Fibroblast of lung (primary cell): ENCODE results near the gene KCNIP4. TPM values are rescaled to one million over a fixed set of nuclear protein-coding genes. Genes with fewer than 3 reads are reported as not detected.

Experiments used
- DNase-seq, 2 donors: peaks; one replicate each; pipeline versions ENCODE4 v3.0.0 to v3.0.0-alpha.2; 2010; ENCODE audit warnings: low read depth in 2 of 2
- H2AFZ ChIP-seq: 2 replicates; pipeline ENCODE4 v1.5.1; 2012; ENCODE audit warnings: low read length, control low read depth, inconsistent platforms
- H3K27ac ChIP-seq: 2 replicates; pipeline ENCODE4 v1.5.1; 2011; ENCODE audit warnings: low read length, control low read depth; ENCODE audit not compliant: insufficient read depth
- H3K27me3 ChIP-seq: 2 replicates; pipeline ENCODE4 v1.5.1; 2011; ENCODE audit warnings: mild to moderate bottlenecking, low read length; ENCODE audit not compliant: control insufficient read depth, insufficient read depth
- H3K36me3 ChIP-seq: 2 replicates; pipeline ENCODE4 v1.5.1; 2011; ENCODE audit warnings: low read length; ENCODE audit not compliant: control insufficient read depth, insufficient read depth
- H3K4me1 ChIP-seq: 2 replicates; pipeline ENCODE4 v1.5.1; 2011; ENCODE audit warnings: low read length; ENCODE audit not compliant: control insufficient read depth, insufficient read depth; ENCODE audit errors: extremely low read depth
- H3K4me2 ChIP-seq: 2 replicates; pipeline ENCODE4 v1.5.1; 2011; ENCODE audit warnings: low read length, control low read depth; ENCODE audit not compliant: insufficient read depth; ENCODE audit errors: extremely low read depth
- H3K4me3 ChIP-seq, 4 experiments: fragments of 200-600 bp in 1 of 4; sonication (generic) in 1 of 4; replicated peaks in 1 of 4; 2 replicates each; pipeline ENCODE4 v1.5.1; 2011 to 2016; ENCODE audit warnings: low read length in 4 of 4, low read depth in 3 of 4, mild to moderate bottlenecking in 3 of 4, control low read depth in 2 of 4, inconsistent platforms in 1 of 4, mixed read lengths in 1 of 4; ENCODE audit not compliant: insufficient read depth in 1 of 4; ENCODE audit errors: control extremely low read depth in 1 of 4
- H3K79me2 ChIP-seq: 2 replicates; pipeline ENCODE4 v1.5.1; 2012; ENCODE audit warnings: mild to moderate bottlenecking, low read length, inconsistent platforms; ENCODE audit not compliant: control insufficient read depth, insufficient read depth
- H3K9ac ChIP-seq: 2 replicates; pipeline ENCODE4 v1.5.1; 2011; ENCODE audit warnings: mild to moderate bottlenecking, low read length, control low read depth; ENCODE audit not compliant: insufficient read depth
- H3K9me3 ChIP-seq: 2 replicates; pipeline ENCODE4 v1.5.1; 2012; ENCODE audit warnings: low read depth, low read length; ENCODE audit not compliant: control insufficient read depth, insufficient read depth
- H4K20me1 ChIP-seq: 2 replicates; pipeline ENCODE4 v1.5.1; 2011; ENCODE audit warnings: low read length; ENCODE audit not compliant: control insufficient read depth, insufficient read depth; ENCODE audit errors: extremely low read depth
- CTCF ChIP-seq, 2 donors: IDR thresholded peaks in 1 of 2; conservative IDR thresholded peaks in 1 of 2; 1 replicate in 1 of 2; 2 replicates in 1 of 2; pipeline ENCODE4 v1.5.1; 2011 to 2012; ENCODE audit warnings: low read length in 2 of 2, control low read depth in 1 of 2, inconsistent platforms in 1 of 2, low read depth in 1 of 2, mild to moderate bottlenecking in 1 of 2
- EZH2 ChIP-seq: IDR thresholded peaks from 2 replicates; pipeline ENCODE4 v1.5.1; 2012; ENCODE audit warnings: low read length, control low read depth, mild to moderate bottlenecking; ENCODE audit errors: missing control alignments
- polyA plus RNA-seq, 2 donors: library from polyadenylated mRNA; depleted of rRNA in 1 of 2; stranded (reverse) in 1 of 2; unstranded in 1 of 2; fragments of >200 nt; gene quantifications; 2 replicates each; pipeline ENCODE4 v1.2.1, GENCODE V29; 2011 to 2012; ENCODE audit warnings: missing spikeins in 1 of 2
- total RNA-seq: library from RNA; depleted of rRNA; stranded (reverse); fragments of >200 nt; gene quantifications from 2 replicates; pipeline ENCODE4 v1.2.1, GENCODE V29; 2014

KCNIP4 gene
- total and polyA plus RNA-seq, 2 donors (not counting 1 experiment from before 2014, with no cell fraction given), result not detected

- Histone ChIP-seq H3K36me3 (no peaks in the 10 kb centered on the region), H4K20me1 (no peaks in the 10 kb centered on the region), H2AFZ (no peak overlapping the region), H3K9ac (no peak overlapping the region), H3K4me1 (no peaks in the 10 kb centered on the region), H3K4me3 (no peak overlapping the region), H3K27me3 (no peaks in the 10 kb centered on the region), H3K79me2 (no peaks in the 10 kb centered on the region), H3K9me3 (no peaks in the 10 kb centered on the region), H3K27ac (no peak overlapping the region), H3K4me2 (no peak overlapping the region)
- no peak for DNase-seq
- TF ChIP-seq EZH2 (no peak), CTCF (conservative IDR thresholded peaks at IDR 0.05 in 1 of 2, IDR thresholded peaks at IDR 0.05 in 1 of 2; ENCODE audit: low read depth in 1 of 2, low read length in 2 of 2) (no peak)
Measured at GRCh38 chr4:20995610-20996009, 953.0 kb downstream of the KCNIP4 start.

DNA sequence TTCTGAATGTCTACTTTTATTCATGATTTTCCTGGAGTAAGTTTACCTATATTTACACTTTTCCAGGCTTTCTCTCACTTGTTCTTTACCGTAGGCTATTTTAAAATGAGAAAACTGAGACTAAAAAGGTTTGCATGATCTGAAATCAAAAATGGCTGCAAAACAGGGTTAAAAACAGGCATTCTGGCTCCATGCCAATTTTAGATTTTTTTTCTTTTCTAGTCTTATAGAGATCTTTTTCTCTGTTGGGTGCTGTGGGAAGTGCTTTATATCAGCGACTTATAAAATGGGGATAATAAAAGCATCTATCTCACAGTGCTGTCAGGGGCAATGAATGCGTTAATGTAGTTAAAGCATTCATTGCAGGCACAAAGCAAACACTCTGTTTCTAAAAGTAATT is 953.6 kb downstream of the KCNIP4 start:
- Histone ChIP-seq H3K4me3 (no peak overlapping the region), H3K4me1 (no peaks in the 10 kb centered on the region)
- DNase-seq, result peak in 1 of 2 donors; percentile 1

DNA sequence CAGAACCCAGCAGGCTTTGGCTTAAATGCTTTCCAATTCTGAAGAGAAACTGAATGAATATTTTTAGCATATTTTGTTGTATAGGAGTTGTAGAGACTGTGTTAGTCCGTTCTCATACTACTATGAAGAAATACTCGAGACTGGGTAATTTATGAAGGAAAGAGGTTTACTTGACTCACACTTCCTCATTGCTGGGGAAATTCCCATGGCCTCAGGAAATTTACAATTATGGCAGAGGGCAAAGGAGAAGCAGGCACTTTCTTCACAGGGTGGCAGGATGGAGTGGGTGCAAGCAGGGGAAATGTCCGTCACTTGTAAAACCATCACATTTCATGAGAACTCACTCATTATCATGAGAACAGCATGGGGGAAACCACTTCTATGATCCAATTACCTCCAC is 956.6 kb downstream of the KCNIP4 start:
- Histone ChIP-seq H3K9ac (no peak overlapping the region), H3K4me2 (no peak overlapping the region), H3K79me2 (no peaks in the 10 kb centered on the region), H3K27ac (no peak overlapping the region), H3K27me3 (no peaks in the 10 kb centered on the region), H3K36me3 (no peaks in the 10 kb centered on the region), H4K20me1 (no peaks in the 10 kb centered on the region), H3K4me3 (no peak overlapping the region), H3K4me1 (no peaks in the 10 kb centered on the region), H3K9me3 (no peaks in the 10 kb centered on the region), H2AFZ (no peak overlapping the region)
- TF ChIP-seq EZH2 (no peak), CTCF (conservative IDR thresholded peaks at IDR 0.05 in 1 of 2, IDR thresholded peaks at IDR 0.05 in 1 of 2; ENCODE audit: low read depth in 1 of 2, low read length in 2 of 2) (no peak)
- no peak for DNase-seq

More for the DNA sequence above, 953.6 kb downstream of the KCNIP4 start:
- Histone ChIP-seq H3K9me3 (no peaks in the 10 kb centered on the region), H3K9ac (no peak overlapping the region), H2AFZ (no peak overlapping the region), H3K27me3 (no peaks in the 10 kb centered on the region), H3K36me3 (no peaks in the 10 kb centered on the region), H3K79me2 (no peaks in the 10 kb centered on the region), H3K4me2 (no peak overlapping the region), H4K20me1 (no peaks in the 10 kb centered on the region), H3K27ac (no peak overlapping the region)
- TF ChIP-seq EZH2 (no peak), CTCF (conservative IDR thresholded peaks at IDR 0.05 in 1 of 2, IDR thresholded peaks at IDR 0.05 in 1 of 2; ENCODE audit: low read depth in 1 of 2, low read length in 2 of 2) (no peak)
